A673 (cell line): ENCODE measurements around the gene MAST4. TPM values are rescaled to one million over a fixed set of nuclear protein-coding genes. Genes with fewer than 3 reads are reported as not detected.

Source experiments
- BruUV-seq: library from RNA; stranded (reverse); fragments of 400-500 nt; replicated peaks from 2 replicates; lab custom pipeline; 2021; lab: Mats Ljungman, UMichigan
- CTCF ChIA-PET: fragments of 300-600 bp; sonication (Branson Sonifier 250); formaldehyde crosslinking; loops from one replicate; lab custom pipeline; 2022; ENCODE audit warnings: antibody characterized with exemption; lab: Charles Lee
- POLR2A ChIA-PET: fragments of 300-600 bp; sonication (Branson Sonifier 250); formaldehyde crosslinking; loops from one replicate; lab custom pipeline; 2022; ENCODE audit warnings: antibody characterized with exemption; ENCODE audit not compliant: low non-redundant PET; lab: Charles Lee
- DNase-seq: peaks from one replicate; pipeline ENCODE4 v3.0.0-alpha.2; 2015; ENCODE audit warnings: low spot score
- H3K27ac ChIP-seq: fragments of 200-600 bp; sonication (generic); 2 replicates; pipeline ENCODE4 v1.5.1; 2016; ENCODE audit warnings: mixed run types, low read depth, mild to moderate bottlenecking, mixed read lengths, antibody characterized with exemption, low read length; ENCODE audit not compliant: poor library complexity, severe bottlenecking
- H3K27me3 ChIP-seq: fragments of 200-600 bp; sonication (generic); replicated peaks from 2 replicates; pipeline ENCODE4 v1.6.1; 2017; ENCODE audit warnings: mixed run types, low read depth, mild to moderate bottlenecking, mixed read lengths, antibody characterized with exemption, low read length; ENCODE audit not compliant: insufficient read depth, poor library complexity
- H3K36me3 ChIP-seq: fragments of 200-600 bp; sonication (generic); 2 replicates; pipeline ENCODE4 v1.6.1; 2016; ENCODE audit warnings: mixed run types, mild to moderate bottlenecking, mixed read lengths, antibody characterized with exemption, low read length; ENCODE audit not compliant: insufficient read depth, poor library complexity, severe bottlenecking
- H3K4me1 ChIP-seq: fragments of 200-600 bp; sonication (generic); 2 replicates; pipeline ENCODE4 v1.6.1; 2017; ENCODE audit warnings: mixed run types, mild to moderate bottlenecking, mixed read lengths, antibody characterized with exemption, low read length; ENCODE audit not compliant: insufficient read depth, poor library complexity, severe bottlenecking
- H3K4me3 ChIP-seq: fragments of 200-600 bp; sonication (generic); 2 replicates; pipeline ENCODE4 v1.5.1; 2016; ENCODE audit warnings: low read depth, mixed run types, mild to moderate bottlenecking, mixed read lengths, low read length; ENCODE audit not compliant: poor library complexity, severe bottlenecking
- H3K9me3 ChIP-seq: fragments of 200-600 bp; sonication (generic); 2 replicates; pipeline ENCODE4 v1.6.1; 2016; ENCODE audit warnings: mixed run types, low read depth, mild to moderate bottlenecking, mixed read lengths, antibody characterized with exemption, low read length; ENCODE audit not compliant: poor library complexity, severe bottlenecking
- EZH2 ChIP-seq: fragments of 200-600 bp; sonication (generic); IDR thresholded peaks from 2 replicates; pipeline ENCODE4 v1.6.1; 2017; ENCODE audit warnings: borderline replicate concordance, low read depth, mild to moderate bottlenecking, mixed read lengths, antibody characterized with exemption, low read length; ENCODE audit not compliant: poor library complexity, severe bottlenecking
- intact Hi-C: fragments of 100-400 bp; cut with micrococcal nuclease; formaldehyde crosslinking; loops from one replicate; pipeline ENCODE4 v1.10.0; 2022; ENCODE audit not compliant: unreplicated experiment
- total RNA-seq: library from RNA; stranded (reverse); gene quantifications from 2 replicates; pipeline ENCODE4 v1.2.3, GENCODE V29; 2021
- TF ChIP-seq, protein P1 (sequence below): fragments of 300-800, 200-600 bp; sonication (generic); conservative IDR thresholded peaks from 2 replicates; pipeline ENCODE4 v1.5.1; 2017; ENCODE audit warnings: low read depth, mild to moderate bottlenecking, antibody characterized with exemption, low read length, moderate library complexity, mixed read lengths

MAST4 gene
- total RNA-seq, 1 experiment from 2014 or later = 4.5 TPM

DNA sequence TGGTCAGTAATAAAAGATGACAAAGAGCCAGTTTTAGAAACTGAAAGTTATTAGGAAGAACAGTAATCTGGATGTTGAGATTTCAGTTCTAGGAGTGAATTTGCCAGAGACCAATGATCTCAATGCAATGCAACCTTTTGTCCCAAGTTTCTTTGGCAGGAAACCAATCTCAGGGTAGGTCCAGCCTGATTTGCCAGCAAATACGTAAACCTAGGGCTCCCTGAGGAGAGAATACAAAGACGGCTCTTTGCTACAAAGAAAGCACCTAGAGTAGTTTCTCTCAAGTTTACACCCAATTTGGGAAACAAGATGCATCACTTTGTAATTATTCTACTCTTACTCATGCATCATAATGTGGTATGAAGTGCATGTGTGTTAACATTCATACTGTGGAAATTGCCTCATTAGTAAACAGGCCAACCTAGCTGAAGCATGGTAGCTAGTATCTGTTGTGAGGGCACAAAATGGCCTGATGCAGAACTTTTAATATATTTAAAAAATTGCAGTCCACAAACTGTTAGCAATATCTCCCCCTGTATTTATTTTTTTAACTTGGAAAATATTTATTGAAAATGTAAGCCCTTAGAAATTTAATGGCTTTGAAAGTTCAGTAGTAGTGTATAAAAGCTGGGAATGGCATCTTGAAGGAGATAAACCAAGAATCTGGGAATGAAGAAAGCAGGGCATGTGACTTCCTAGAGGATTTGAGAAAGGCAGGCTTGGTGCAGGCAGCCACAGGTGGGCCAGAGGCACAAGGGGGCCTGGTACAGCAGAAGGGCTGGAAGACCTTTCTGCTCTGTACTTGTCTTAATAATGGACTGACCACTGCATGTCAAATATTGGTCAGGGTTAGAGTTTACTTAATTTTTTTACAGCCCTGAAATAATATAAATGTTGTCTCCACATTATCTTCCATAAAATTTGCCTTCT, 59.5 kb downstream of the MAST4 start:
- TF ChIP-seq EZH2 = no peak
- TF ChIP-seq, protein P1, sequence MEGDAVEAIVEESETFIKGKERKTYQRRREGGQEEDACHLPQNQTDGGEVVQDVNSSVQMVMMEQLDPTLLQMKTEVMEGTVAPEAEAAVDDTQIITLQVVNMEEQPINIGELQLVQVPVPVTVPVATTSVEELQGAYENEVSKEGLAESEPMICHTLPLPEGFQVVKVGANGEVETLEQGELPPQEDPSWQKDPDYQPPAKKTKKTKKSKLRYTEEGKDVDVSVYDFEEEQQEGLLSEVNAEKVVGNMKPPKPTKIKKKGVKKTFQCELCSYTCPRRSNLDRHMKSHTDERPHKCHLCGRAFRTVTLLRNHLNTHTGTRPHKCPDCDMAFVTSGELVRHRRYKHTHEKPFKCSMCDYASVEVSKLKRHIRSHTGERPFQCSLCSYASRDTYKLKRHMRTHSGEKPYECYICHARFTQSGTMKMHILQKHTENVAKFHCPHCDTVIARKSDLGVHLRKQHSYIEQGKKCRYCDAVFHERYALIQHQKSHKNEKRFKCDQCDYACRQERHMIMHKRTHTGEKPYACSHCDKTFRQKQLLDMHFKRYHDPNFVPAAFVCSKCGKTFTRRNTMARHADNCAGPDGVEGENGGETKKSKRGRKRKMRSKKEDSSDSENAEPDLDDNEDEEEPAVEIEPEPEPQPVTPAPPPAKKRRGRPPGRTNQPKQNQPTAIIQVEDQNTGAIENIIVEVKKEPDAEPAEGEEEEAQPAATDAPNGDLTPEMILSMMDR = no peak
- Histone ChIP-seq H3K36me3 (no peaks in the 10 kb centered on the region), H3K9me3 (no peaks in the 10 kb centered on the region), H3K4me3 (no peak overlapping the region), H3K27me3 (peaks cover 5% of the 10 kb centered on the region), H3K27ac (no peak overlapping the region), H3K4me1 (no peaks in the 10 kb centered on the region)
- DNase-seq = no peak
- BruUV-seq = no TSS peak
- CTCF ChIA-PET = no interaction called here
- POLR2A ChIA-PET = no interaction called here
- intact Hi-C loops = no loop called here

DNA sequence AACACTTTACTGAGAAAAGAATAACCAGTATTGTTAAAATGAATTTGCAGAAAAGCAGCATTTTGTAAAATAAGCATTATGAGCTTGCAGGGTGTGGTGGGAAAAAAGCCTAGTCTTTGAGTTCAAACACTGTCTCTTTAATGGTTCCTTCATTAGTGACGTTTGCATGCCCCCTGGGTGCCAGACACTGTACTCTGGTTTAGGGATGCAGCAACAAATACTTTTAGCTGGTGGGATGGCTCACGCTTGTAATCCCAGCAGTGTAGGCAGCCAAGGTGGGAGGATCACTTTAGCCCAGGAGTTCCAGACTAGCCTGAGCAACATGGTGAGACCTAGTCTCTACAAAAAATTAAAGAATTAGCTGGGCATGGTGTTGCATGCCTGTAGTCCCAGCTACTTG, 62.3 kb downstream of the MAST4 start:
- ChIA-PET CTCF (no interaction called here), POLR2A (no interaction called here)
- H3K36me3 ChIP-seq = no peaks in the 10 kb centered on the region
- TF ChIP-seq EZH2 = no peak
- TF ChIP-seq, protein P1 = no peak
- no peak overlapping the region for H3K4me3 ChIP-seq
- no peaks in the 10 kb centered on the region for H3K9me3 ChIP-seq
- intact Hi-C loops = no loop called here
- H3K4me1 ChIP-seq = no peaks in the 10 kb centered on the region
- BruUV-seq = no TSS peak
- H3K27ac ChIP-seq = no peak overlapping the region
- peaks cover 5% of the 10 kb centered on the region for H3K27me3 ChIP-seq
- DNase-seq = no peak

DNA sequence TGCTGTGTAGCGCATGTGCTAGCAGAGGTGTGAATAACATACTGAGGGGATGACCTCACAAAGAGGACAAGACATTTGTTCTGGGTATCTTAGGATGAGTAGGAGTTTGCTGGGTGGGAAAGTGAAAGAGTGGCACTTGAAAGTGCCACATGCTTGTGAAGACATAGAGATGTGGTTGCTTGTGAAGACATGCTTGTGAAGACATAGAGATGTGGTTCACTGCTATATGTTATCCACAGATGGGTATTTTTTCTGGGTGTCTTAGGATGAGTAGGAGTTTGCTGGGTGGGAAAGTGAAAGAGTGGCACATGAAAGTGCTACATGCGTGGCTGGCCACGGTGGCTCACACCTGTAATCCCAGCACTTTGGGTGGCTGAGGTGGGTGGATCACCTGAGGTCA, 63.6 kb downstream of the MAST4 start:
- ChIA-PET POLR2A (no interaction called here), CTCF (interaction anchor here (0.5 kb wide), 1 partner anchor 354 kb away, joined by 3 read pairs; no protein-coding TSS in a partner anchor)
- peaks cover 5% of the 10 kb centered on the region for H3K27me3 ChIP-seq

More for the DNA sequence above, 63.6 kb downstream of the MAST4 start:
- no peaks in the 10 kb centered on the region for H3K9me3 ChIP-seq
- no peak for DNase-seq
- no TSS peak for BruUV-seq
- TF ChIP-seq, protein P1 = no peak
- no peak for TF ChIP-seq EZH2
- no peak overlapping the region for H3K27ac ChIP-seq
- intact Hi-C loops = no loop called here
- H3K4me3 ChIP-seq = no peak overlapping the region
- no peaks in the 10 kb centered on the region for H3K4me1 ChIP-seq
- H3K36me3 ChIP-seq = no peaks in the 10 kb centered on the region
